Mesenchymal stem cell (in vitro differentiated cells and primary cell): Measurements from ENCODE around the gene GAGE12H. TPM values are rescaled to one million over a fixed set of nuclear protein-coding genes. Genes with fewer than 3 reads are reported as not detected.

Source experiments
- DNase-seq: peaks from one replicate; pipeline ENCODE4 v3.0.0-alpha.2; 2013
- H2AFZ ChIP-seq: one replicate; pipeline ENCODE4 v1.6.1; 2013; ENCODE audit warnings: low read depth, mild to moderate bottlenecking, control low read depth, inconsistent platforms, low read length, moderate library complexity
- H2AK5ac ChIP-seq: 2 replicates; pipeline ENCODE4 v1.6.1; 2013; ENCODE audit warnings: low read length, moderate library complexity, mild to moderate bottlenecking, inconsistent platforms; ENCODE audit not compliant: severe bottlenecking
- H2BK120ac ChIP-seq: one replicate; pipeline ENCODE4 v1.6.1; 2013; ENCODE audit warnings: low read depth, mild to moderate bottlenecking, inconsistent platforms, low read length, moderate library complexity
- H2BK12ac ChIP-seq, 2 experiments: one replicate each; pipeline ENCODE4 v1.6.1; 2013; ENCODE audit warnings: inconsistent platforms in 2 of 2, low read length in 2 of 2, mild to moderate bottlenecking in 2 of 2, moderate library complexity in 2 of 2, control low read depth in 1 of 2
- H2BK15ac ChIP-seq: one replicate; pipeline ENCODE4 v1.6.1; 2013; ENCODE audit warnings: mild to moderate bottlenecking, low read depth, inconsistent platforms; ENCODE audit not compliant: poor library complexity, severe bottlenecking
- H2BK5ac ChIP-seq: 2 replicates; pipeline ENCODE4 v1.6.1; 2013; ENCODE audit warnings: low read depth, mild to moderate bottlenecking, low read length, control low read depth, inconsistent platforms; ENCODE audit not compliant: poor library complexity, severe bottlenecking
- H3K14ac ChIP-seq, 2 experiments: one replicate each; pipeline ENCODE4 v1.6.1; 2013; ENCODE audit warnings: inconsistent platforms in 2 of 2, low read length in 2 of 2, control low read depth in 1 of 2, mild to moderate bottlenecking in 1 of 2, moderate library complexity in 1 of 2
- H3K18ac ChIP-seq, 2 experiments: one replicate each; pipeline ENCODE4 v1.6.1; 2013; ENCODE audit warnings: inconsistent platforms in 2 of 2, low read length in 2 of 2, control low read depth in 1 of 2, low read depth in 1 of 2, mild to moderate bottlenecking in 1 of 2
- H3K23ac ChIP-seq, 2 experiments: one replicate each; pipeline ENCODE4 v1.6.1; 2013; ENCODE audit warnings: inconsistent platforms in 2 of 2, low read length in 2 of 2, mild to moderate bottlenecking in 2 of 2, moderate library complexity in 2 of 2, control low read depth in 1 of 2
- H3K27ac ChIP-seq: 2 replicates; pipeline ENCODE4 v1.5.1; 2013; ENCODE audit warnings: mild to moderate bottlenecking, moderate library complexity, low read length, control low read depth, inconsistent platforms; ENCODE audit not compliant: poor library complexity, severe bottlenecking
- H3K27me3 ChIP-seq, 2 experiments: 2 replicates each; pipeline versions ENCODE4 v1.6.1 to v1.7.0; 2013; ENCODE audit warnings: low read length in 2 of 2, mild to moderate bottlenecking in 2 of 2, moderate library complexity in 2 of 2, control low read depth in 1 of 2, inconsistent platforms in 1 of 2; ENCODE audit not compliant: control insufficient read depth in 1 of 2, insufficient read depth in 1 of 2
- H3K36me3 ChIP-seq, 2 experiments: 2 replicates each; pipeline versions ENCODE4 v1.6.1 to v1.7.0; 2013; ENCODE audit warnings: low read length in 2 of 2, control low read depth in 1 of 2, inconsistent platforms in 1 of 2, low read depth in 1 of 2, mild to moderate bottlenecking in 1 of 2; ENCODE audit not compliant: insufficient read depth in 2 of 2, control insufficient read depth in 1 of 2
- H3K4ac ChIP-seq, 2 experiments: one replicate each; pipeline ENCODE4 v1.6.1; 2013; ENCODE audit warnings: inconsistent platforms in 2 of 2, low read length in 2 of 2, mild to moderate bottlenecking in 2 of 2, moderate library complexity in 2 of 2, control low read depth in 1 of 2, low read depth in 1 of 2
- H3K4me1 ChIP-seq: 2 replicates; pipeline ENCODE4 v1.6.1; 2013; ENCODE audit warnings: low read depth, low read length, control low read depth; ENCODE audit not compliant: control insufficient read depth, insufficient read depth
- H3K4me2 ChIP-seq: 2 replicates; pipeline ENCODE4 v1.6.1; 2013; ENCODE audit warnings: low read length, mild to moderate bottlenecking, inconsistent platforms; ENCODE audit not compliant: poor library complexity, severe bottlenecking
- H3K4me3 ChIP-seq, 2 experiments: 2 replicates each; pipeline versions ENCODE4 v1.5.1 to v1.7.0; 2013; ENCODE audit warnings: low read length in 2 of 2, mild to moderate bottlenecking in 2 of 2, control low read depth in 1 of 2, low read depth in 1 of 2; ENCODE audit not compliant: insufficient read depth in 1 of 2
- H3K79me1 ChIP-seq: replicated peaks from 2 replicates; pipeline ENCODE4 v1.6.1; 2013; ENCODE audit warnings: mild to moderate bottlenecking, control low read depth, low read length, inconsistent platforms; ENCODE audit not compliant: poor library complexity, severe bottlenecking
- H3K9ac ChIP-seq: 2 replicates; pipeline ENCODE4 v1.7.0; 2013; ENCODE audit warnings: mild to moderate bottlenecking, low read length, moderate library complexity
- H3K9me3 ChIP-seq: 2 replicates; pipeline ENCODE4 v1.7.0; 2013; ENCODE audit warnings: mild to moderate bottlenecking, low read length; ENCODE audit not compliant: control insufficient read depth
- H4K8ac ChIP-seq: one replicate; pipeline ENCODE4 v1.6.1; 2013; ENCODE audit warnings: inconsistent platforms, mild to moderate bottlenecking, low read length, moderate library complexity
- H4K91ac ChIP-seq: one replicate; pipeline ENCODE4 v1.6.1; 2013; ENCODE audit warnings: mild to moderate bottlenecking, low read length, inconsistent platforms
- WGBS: methylation state at CpG from one replicate; pipeline ENCODE4 v1.1.7; 2013; ENCODE audit warnings: mixed read lengths; 5-methylcytosine and 5-hydroxymethylcytosine counted together
- small RNA-seq: library from polyadenylated mRNA; stranded (forward); fragments of <200 nt; extraction: miRNeasy Mini kit (QIAGEN cat#:217004); gene quantifications from one replicate; pipeline ENCODE3, GENCODE V24; 2013; ENCODE audit warnings: low read depth

GAGE12H gene

DNA sequence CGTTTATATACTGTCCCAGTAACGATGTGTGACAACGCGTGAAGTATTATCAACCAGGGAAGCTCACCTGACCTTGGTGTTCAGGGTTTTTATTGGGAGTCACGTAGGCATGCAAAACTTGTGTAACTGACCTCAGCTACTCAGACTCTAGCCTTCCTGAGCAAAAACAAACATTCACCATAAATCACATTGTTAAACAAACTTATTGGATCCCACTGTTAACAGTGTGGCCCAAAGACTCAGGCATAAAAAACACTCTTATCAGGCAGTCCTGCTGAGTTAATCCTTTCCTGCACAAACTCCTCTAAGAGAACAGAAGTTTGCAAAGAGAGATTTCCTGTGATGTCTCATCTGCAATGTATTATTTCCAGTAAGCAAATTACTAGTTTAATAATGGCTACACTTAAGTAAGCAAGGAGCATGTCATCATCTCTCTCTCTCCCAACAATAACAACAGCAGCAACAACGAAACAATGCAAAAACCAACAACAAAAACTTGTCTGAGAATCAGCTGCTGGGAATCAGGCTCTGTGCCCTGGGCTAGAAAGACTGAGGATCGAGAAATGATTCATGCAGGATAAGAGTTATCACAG, 31.1 kb downstream of the GAGE12H start:
- no peak overlapping the region for H3K18ac ChIP-seq
- H2AK5ac ChIP-seq: no peak overlapping the region
- no peaks in the 10 kb centered on the region for H3K36me3 ChIP-seq
- H3K9ac ChIP-seq: no peak overlapping the region
- DNase-seq: no peak
- H2BK120ac ChIP-seq: no peak overlapping the region
- H4K91ac ChIP-seq: no peak overlapping the region
- no peak overlapping the region for H4K8ac ChIP-seq
- H3K4me1 ChIP-seq: no peaks in the 10 kb centered on the region
- no peak overlapping the region for H3K4me3 ChIP-seq
- H2AFZ ChIP-seq: no peak overlapping the region
- no peaks in the 10 kb centered on the region for H3K79me1 ChIP-seq
- no peak overlapping the region for H2BK15ac ChIP-seq
- H3K14ac ChIP-seq: no peak overlapping the region
- H3K4me2 ChIP-seq: no peak overlapping the region
- no peak overlapping the region for H3K23ac ChIP-seq
- H2BK5ac ChIP-seq: no peak overlapping the region
- H3K4ac ChIP-seq: no peak overlapping the region
- WGBS: 45% methylated on average over 6 of the region's 7 CpGs
- H3K27ac ChIP-seq: no peak overlapping the region
- H2BK12ac ChIP-seq: no peak overlapping the region
- peaks cover 0 to 26% of the 10 kb centered on the region in 2 experiments for H3K27me3 ChIP-seq
- H3K9me3 ChIP-seq: no peaks in the 10 kb centered on the region

DNA sequence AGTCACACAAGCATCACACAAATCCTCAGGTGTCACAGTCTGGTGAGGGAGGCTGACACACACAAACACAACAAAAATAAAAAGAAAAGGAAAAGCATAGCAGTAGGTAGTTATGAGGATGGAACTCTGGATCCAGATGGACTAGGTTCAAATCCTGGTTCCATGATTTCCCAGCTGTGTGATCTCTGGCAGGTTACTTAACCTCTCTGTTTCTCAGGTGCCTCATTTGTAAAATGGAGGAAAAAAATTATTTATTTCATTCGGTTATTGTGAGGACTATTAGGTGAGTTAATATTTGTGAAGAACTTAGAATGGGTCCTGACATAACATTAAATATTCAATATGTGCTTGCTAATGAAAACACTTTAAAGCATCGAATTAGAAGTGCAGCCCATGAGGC, 38.8 kb downstream of the GAGE12H start:
- H4K91ac ChIP-seq: no peak overlapping the region
- no peaks in the 10 kb centered on the region for H3K79me1 ChIP-seq
- no peak overlapping the region for H3K23ac ChIP-seq
- no peak overlapping the region for H3K14ac ChIP-seq
- no peaks in the 10 kb centered on the region for H3K36me3 ChIP-seq
- 86% methylated on average over 1 of the region's 2 CpGs for WGBS
- H3K4ac ChIP-seq: no peak overlapping the region
- no peak overlapping the region for H4K8ac ChIP-seq
- H2BK120ac ChIP-seq: no peak overlapping the region
- H3K9ac ChIP-seq: no peak overlapping the region
- H3K9me3 ChIP-seq: no peaks in the 10 kb centered on the region
- H3K4me3 ChIP-seq: no peak overlapping the region
- no peak overlapping the region for H3K18ac ChIP-seq
- H2BK5ac ChIP-seq: no peak overlapping the region
- H2BK15ac ChIP-seq: no peak overlapping the region
- DNase-seq: no peak
- H3K27me3 ChIP-seq: peaks cover 0 to 3% of the 10 kb centered on the region in 2 experiments
- H2AFZ ChIP-seq: no peak overlapping the region
- H3K4me2 ChIP-seq: no peak overlapping the region
- H3K27ac ChIP-seq: no peak overlapping the region
- no peaks in the 10 kb centered on the region for H3K4me1 ChIP-seq
- no peak overlapping the region for H2AK5ac ChIP-seq
- no peak overlapping the region for H2BK12ac ChIP-seq

- H2BK120ac ChIP-seq: no peak overlapping the region
- H2AK5ac ChIP-seq: no peak overlapping the region
- DNase-seq: no peak
- no peak overlapping the region for H3K4me3 ChIP-seq
- no peak overlapping the region for H3K23ac ChIP-seq
- no peak overlapping the region for H3K4ac ChIP-seq
- WGBS: 95% methylated on average over 33 of the region's 33 CpGs
- H3K9me3 ChIP-seq: peaks cover 7% of the 10 kb centered on the region
- H3K27me3 ChIP-seq: no peaks in the 10 kb centered on the region
- H3K27ac ChIP-seq: no peak overlapping the region
- no peak overlapping the region for H2AFZ ChIP-seq
- H2BK5ac ChIP-seq: no peak overlapping the region
- H2BK12ac ChIP-seq: no peak overlapping the region
- no peaks in the 10 kb centered on the region for H3K79me1 ChIP-seq
- no peaks in the 10 kb centered on the region for H3K4me1 ChIP-seq
- no peaks in the 10 kb centered on the region for H3K36me3 ChIP-seq
- no peak overlapping the region for H4K91ac ChIP-seq
- no peak overlapping the region for H3K18ac ChIP-seq
- no peak overlapping the region for H3K14ac ChIP-seq
- no peak overlapping the region for H3K9ac ChIP-seq
- no peak overlapping the region for H2BK15ac ChIP-seq
- H3K4me2 ChIP-seq: no peak overlapping the region
- H4K8ac ChIP-seq: no peak overlapping the region
Observed at GRCh38 chrX:49627086-49627777, 47.5 kb downstream of the GAGE12H start.

Small RNA genes within 50 kb of the gene (small RNA-seq; reads per million reads assigned to genes)
- gene GAGE12B: not detected
